Lower leg skin (tissue), 3 donors: ENCODE results near the gene TMA7.

Experiments used
- CTCF ChIP-seq, 3 donors: fragments of 450-650 bp; IDR thresholded peaks; one replicate each; pipeline ENCODE4 v1.5.1; 2016; ENCODE audit warnings: antibody characterized with exemption in 3 of 3, mild to moderate bottlenecking in 3 of 3, moderate library complexity in 2 of 3
- POLR2A ChIP-seq, 2 donors: fragments of 450-650 bp; IDR thresholded peaks; one replicate each; pipeline ENCODE4 v1.6.1; 2016 to 2017; ENCODE audit warnings: antibody characterized with exemption in 2 of 2, mild to moderate bottlenecking in 1 of 2, moderate library complexity in 1 of 2

GRCh38 chr3:48410205-48411040 lies 29.6 kb upstream of the TMA7 start:
- TF ChIP-seq CTCF (IDR thresholded peaks at IDR 0.05) (no peak), POLR2A (IDR thresholded peaks at IDR 0.05) (no peak)
